GM23248 (cell line): Measurements from ENCODE around the gene BMS1. TPM values are rescaled to one million over a fixed set of nuclear protein-coding genes. Genes with fewer than 3 reads are reported as not detected.

Experiments used
- DNase-seq: peaks from one replicate; pipeline ENCODE4 v3.0.0-alpha.2; 2015
- H2AFZ ChIP-seq: fragments of 200-600 bp; sonication (generic); 2 replicates; pipeline ENCODE4 v1.6.1; 2016; ENCODE audit warnings: antibody characterized with exemption
- H3F3A ChIP-seq: fragments of 200-600 bp; sonication (generic); 2 replicates; pipeline ENCODE4 v1.6.1; 2016; ENCODE audit warnings: mild to moderate bottlenecking, antibody characterized with exemption, mixed run types; ENCODE audit not compliant: insufficient read depth
- H3K27ac ChIP-seq: fragments of 200-600 bp; sonication (generic); 2 replicates; pipeline ENCODE4 v1.5.1; 2016; ENCODE audit warnings: mild to moderate bottlenecking
- H3K27me3 ChIP-seq: fragments of 200-600 bp; sonication (generic); replicated peaks from 2 replicates; pipeline ENCODE4 v1.6.1; 2016; ENCODE audit warnings: mild to moderate bottlenecking; ENCODE audit not compliant: insufficient read depth
- H3K36me3 ChIP-seq: fragments of 200-600 bp; sonication (generic); 2 replicates; pipeline ENCODE4 v1.6.1; 2016; ENCODE audit warnings: low read depth, mild to moderate bottlenecking
- H3K4me1 ChIP-seq: fragments of 200-600 bp; sonication (generic); 2 replicates; pipeline ENCODE4 v1.6.1; 2016; ENCODE audit warnings: mild to moderate bottlenecking; ENCODE audit not compliant: insufficient read depth
- H3K4me2 ChIP-seq: fragments of 200-600 bp; sonication (generic); one replicate; pipeline ENCODE4 v1.6.1; 2016; ENCODE audit warnings: mild to moderate bottlenecking; ENCODE audit not compliant: unreplicated experiment
- H3K4me3 ChIP-seq: fragments of 200-600 bp; sonication (generic); 2 replicates; pipeline ENCODE4 v1.5.1; 2016; ENCODE audit warnings: mild to moderate bottlenecking
- H3K79me2 ChIP-seq: fragments of 200-600 bp; sonication (generic); 2 replicates; pipeline ENCODE4 v1.6.1; 2016; ENCODE audit warnings: mild to moderate bottlenecking; ENCODE audit not compliant: insufficient read depth
- H3K9ac ChIP-seq: fragments of 200-600 bp; sonication (generic); 2 replicates; pipeline ENCODE4 v1.6.1; 2016; ENCODE audit warnings: mild to moderate bottlenecking
- H3K9me2 ChIP-seq: fragments of 200-600 bp; sonication (generic); 2 replicates; pipeline ENCODE4 v1.6.1; 2016; ENCODE audit warnings: mixed run types, mild to moderate bottlenecking, moderate library complexity; ENCODE audit not compliant: insufficient read depth
- H3K9me3 ChIP-seq: fragments of 200-600 bp; sonication (generic); one replicate; pipeline ENCODE4 v1.6.1; 2017; ENCODE audit warnings: low read depth
- H4K20me1 ChIP-seq: fragments of 200-600 bp; sonication (generic); 2 replicates; pipeline ENCODE4 v1.6.0; 2016; ENCODE audit not compliant: insufficient read depth
- EZH2 ChIP-seq: fragments of 200-600 bp; sonication (generic); IDR thresholded peaks from 2 replicates; pipeline ENCODE4 v1.6.1; 2018; ENCODE audit warnings: antibody characterized with exemption, mild to moderate bottlenecking; ENCODE audit not compliant: insufficient read depth, poor library complexity, severe bottlenecking
- EZH2phosphoT487 ChIP-seq: fragments of 200-600 bp; sonication (generic); IDR thresholded peaks from 2 replicates; pipeline ENCODE4 v1.6.1; 2018; ENCODE audit warnings: antibody characterized with exemption, moderate library complexity, mild to moderate bottlenecking, low read depth; ENCODE audit not compliant: insufficient read depth
- WGBS, 2 experiments: methylation state at CpG; one replicate each; pipeline ENCODE4 v1.1.6; 2015 to 2017; ENCODE audit warnings: low lambda C conversion rate in 2 of 2, low coverage in 1 of 2; ENCODE audit errors: missing lambda C conversion rate in 2 of 2; 5-methylcytosine and 5-hydroxymethylcytosine counted together
- in situ Hi-C: fragments of 300-500 bp; cut with MboI; formaldehyde crosslinking; loops from 2 replicates; pipeline ENCODE4 v1.15.0; 2020
- polyA plus RNA-seq: library from polyadenylated mRNA; unstranded; fragments of >200 nt; fragmentation: Nextera tagmentation; extraction: Ambion mirVana; gene quantifications from 2 replicates; pipeline ENCODE4 v1.2.1, GENCODE V29; 2016
- total RNA-seq: library from RNA; depleted of rRNA; stranded (reverse); fragments of >200 nt; shearing (Covaris generic); gene quantifications from 2 replicates; pipeline ENCODE4 v1.2.3, GENCODE V29; 2014

BMS1 gene
- total and polyA plus RNA-seq, 2 experiments from 2014 or later: 13.9 to 14.2 TPM

- DNase-seq: no peak
- in situ Hi-C loops: no loop called here
- Histone ChIP-seq H3K9ac (no peak overlapping the region), H3K36me3 (no peaks in the 10 kb centered on the region), H3K27me3 (peaks cover 39% of the 10 kb centered on the region), H3K79me2 (no peaks in the 10 kb centered on the region), H3K27ac (no peak overlapping the region), H3K4me3 (no peak overlapping the region), H3K4me2 (no peak overlapping the region), H3K9me2 (no peaks in the 10 kb centered on the region), H3K9me3 (no peaks in the 10 kb centered on the region), H2AFZ (no peak overlapping the region), H3K4me1 (no peaks in the 10 kb centered on the region), H4K20me1 (no peaks in the 10 kb centered on the region), H3F3A (no peaks in the 10 kb centered on the region)
- TF ChIP-seq EZH2phosphoT487: no peak
- TF ChIP-seq EZH2: no peak
- 61 to 67% methylated on average over 12 to 18 of the region's 18 CpGs for WGBS, 2 experiments
Observed at GRCh38 chr10:42865716-42866114, 83.1 kb downstream of the BMS1 start.

GRCh38 chr10:42866115-42866995 lies 83.8 kb downstream of the BMS1 start:
- Histone ChIP-seq H3K4me2 (peak overlapping the region; percentile 54), H3K4me3 (peak overlapping the region; percentile 47; the same call in 1 of the 2 replicates), H4K20me1 (no peaks in the 10 kb centered on the region), H3K4me1 (no peaks in the 10 kb centered on the region), H3K27ac (no peak overlapping the region), H2AFZ (peak overlapping the region; percentile 71), H3K79me2 (no peaks in the 10 kb centered on the region), H3K9ac (no peak overlapping the region), H3K27me3 (peaks cover 32% of the 10 kb centered on the region), H3F3A (no peaks in the 10 kb centered on the region), H3K9me2 (no peaks in the 10 kb centered on the region), H3K9me3 (no peaks in the 10 kb centered on the region), H3K36me3 (no peaks in the 10 kb centered on the region)
- 3 to 5% methylated on average over 73 to 82 of the region's 87 CpGs for WGBS, 2 experiments
- in situ Hi-C loops: no loop called here
- TF ChIP-seq EZH2 (no peak), EZH2phosphoT487 (no peak)
- DNase-seq: peak; percentile 88

GRCh38 chr10:42867571-42867970 lies 85.0 kb downstream of the BMS1 start:
- no peak overlapping the region for H3K4me2 ChIP-seq
- no peaks in the 10 kb centered on the region for H3K79me2 ChIP-seq
- H3K27me3 ChIP-seq: peaks cover 22% of the 10 kb centered on the region
- WGBS, 2 experiments: 86 to 88% methylated on average over 9 of the region's 9 CpGs
- no peaks in the 10 kb centered on the region for H3K4me1 ChIP-seq
- in situ Hi-C loops: no loop called here
- no peaks in the 10 kb centered on the region for H3K9me3 ChIP-seq
- H3F3A ChIP-seq: no peaks in the 10 kb centered on the region
- no peaks in the 10 kb centered on the region for H3K9me2 ChIP-seq
- no peak overlapping the region for H3K9ac ChIP-seq
- no peak overlapping the region for H2AFZ ChIP-seq
- no peaks in the 10 kb centered on the region for H4K20me1 ChIP-seq
- H3K27ac ChIP-seq: no peak overlapping the region
- no peaks in the 10 kb centered on the region for H3K36me3 ChIP-seq
- TF ChIP-seq EZH2 (no peak), EZH2phosphoT487 (no peak)
- no peak overlapping the region for H3K4me3 ChIP-seq
- no peak for DNase-seq

- in situ Hi-C loops: no loop called here
- peaks cover 13% of the 10 kb centered on the region for H3K27me3 ChIP-seq
- no peak for DNase-seq
- no peak overlapping the region for H3K4me2 ChIP-seq
- TF ChIP-seq EZH2phosphoT487 (no peak), EZH2 (no peak)
- H2AFZ ChIP-seq: no peak overlapping the region
- H3K79me2 ChIP-seq: no peaks in the 10 kb centered on the region
- H3K27ac ChIP-seq: no peak overlapping the region
- H3K4me1 ChIP-seq: no peaks in the 10 kb centered on the region
- 79 to 83% methylated on average over 7 to 9 of the region's 9 CpGs for WGBS, 2 experiments
- H3K36me3 ChIP-seq: no peaks in the 10 kb centered on the region
- no peaks in the 10 kb centered on the region for H4K20me1 ChIP-seq
- H3K9me2 ChIP-seq: no peaks in the 10 kb centered on the region
- no peaks in the 10 kb centered on the region for H3K9me3 ChIP-seq
- H3F3A ChIP-seq: no peaks in the 10 kb centered on the region
- H3K4me3 ChIP-seq: no peak overlapping the region
- no peak overlapping the region for H3K9ac ChIP-seq
Observed at GRCh38 chr10:42868530-42868929, 85.9 kb downstream of the BMS1 start.
